ENCODE data around the gene BCKDHB. TPM values are rescaled to one million over a fixed set of nuclear protein-coding genes. Genes with fewer than 3 reads are reported as not detected.

The BCKDHB gene
- total and polyA plus RNA-seq, 2 of the 4 experiments (the other 2 are of a cell fraction): 11.2 to 11.8 TPM

- no peak overlapping the region for H3K18ac ChIP-seq (ENCODE audit: low read depth, low read length)
- no peak for ATAC-seq (ENCODE audit: low read depth)
- no peaks in the 10 kb centered on the region for H3K9me1 ChIP-seq (ENCODE audit: insufficient read depth, low read length)
- no TSS peak for BruUV-seq (replicated peaks)
- no peak for DNase-seq
- no peaks in the 10 kb centered on the region for H3K4me1 ChIP-seq (ENCODE audit: control insufficient read depth, insufficient read depth, low read length)
- no peak overlapping the region for H3K4me2 ChIP-seq (ENCODE audit: low read depth, low read length)
- H3K14ac ChIP-seq (replicated peaks; ENCODE audit: low read depth, low read length): no peak overlapping the region
- no peaks in the 10 kb centered on the region for H4K20me1 ChIP-seq (ENCODE audit: insufficient read depth, low read length)
- no peak overlapping the region for H2BK120ac ChIP-seq (ENCODE audit: low read depth, low read length)
- H3K4me3 ChIP-seq (ENCODE audit: insufficient read depth, low read depth, low read length): no peak overlapping the region
- H4K5ac ChIP-seq (ENCODE audit: low read depth, low read length): no peak overlapping the region
- H3K79me1 ChIP-seq (ENCODE audit: low read depth in 1 of 2, low read length in 2 of 2): no peaks in the 10 kb centered on the region
- dilution Hi-C loops (cut with HindIII; ENCODE audit: low sequenced_read_pairs, unreplicated experiment): no loop called here
- no peak overlapping the region for H4K8ac ChIP-seq (ENCODE audit: low read depth in 2 of 2, low read length in 2 of 2)
- intact Hi-C loops (cut with micrococcal nuclease): no loop called here
- H2AK5ac ChIP-seq (ENCODE audit: low read depth, low read length): no peak overlapping the region
- no peak overlapping the region for H2BK5ac ChIP-seq (ENCODE audit: low read depth, low read length, poor library complexity, severe bottlenecking)
- in situ Hi-C loops (cut with MboI; ENCODE audit: low sequenced_read_pairs): no loop called here
- no peak overlapping the region for H3K4ac ChIP-seq (ENCODE audit: low read depth, low read length)
- POLR2A ChIA-PET (ENCODE audit: unreplicated experiment): no interaction called here
- no peak overlapping the region for H3K23ac ChIP-seq (ENCODE audit: low read depth, low read length)
- no peak overlapping the region for H3K56ac ChIP-seq (ENCODE audit: extremely low read depth, insufficient read depth, low read length)
- H3K27ac ChIP-seq (ENCODE audit: insufficient read depth, low read length): no peak overlapping the region
- CTCF ChIA-PET: no interaction called here
- no peak overlapping the region for H2BK20ac ChIP-seq (ENCODE audit: low read depth, low read length)
- H2BK15ac ChIP-seq (ENCODE audit: low read depth, low read length): no peak overlapping the region
- no peak overlapping the region for H2AK9ac ChIP-seq (replicated peaks; ENCODE audit: low read depth, low read length, poor library complexity)
- 88% methylated on average over 2 of the region's 3 CpGs; no CpG with 5 or more reads in 1 of the 2 experiments for WGBS, 2 experiments (ENCODE audit: extremely low coverage in 2 of 2, insufficient read length in 1 of 2)
- TF ChIP-seq USF2 (IDR thresholded peaks at IDR 0.05; ENCODE audit: low read depth, low read length): no peak
- H2AFZ ChIP-seq (replicated peaks; ENCODE audit: low read length, poor library complexity): no peak overlapping the region
- no peaks in the 10 kb centered on the region for H3K36me3 ChIP-seq (ENCODE audit: control insufficient read depth, insufficient read depth, low read length)
- no peaks in the 10 kb centered on the region for H3K27me3 ChIP-seq (ENCODE audit: control insufficient read depth, insufficient read depth, low read length)
- H3K9ac ChIP-seq (ENCODE audit: low read depth, low read length): no peak overlapping the region
- no peak overlapping the region for H4K91ac ChIP-seq (ENCODE audit: insufficient read depth, low read depth, low read length)
- H3K9me3 ChIP-seq (ENCODE audit: control insufficient read depth, insufficient read depth, low read length): no peaks in the 10 kb centered on the region
These were observed 282.0 kb downstream of the BCKDHB start for GRCh38 chr6:80388507-80388906.

Other genes with a start within 250 kb of the BCKDHB start
- gene ELOVL4, start 159.1 kb upstream of the BCKDHB start, total RNA-seq (2012; rRNA removed): 2.3 and 5.0 TPM in 2 replicates
- gene ELOVL4, start 159.1 kb upstream of the BCKDHB start, polyA plus RNA-seq (2012; rRNA removed): 1.5 and 2.2 TPM in 2 replicates
- 21.5 and 35.3 TPM in 2 replicates for gene TTK, start 102.0 kb upstream of the BCKDHB start, total RNA-seq (2012; rRNA removed)
- 7.2 and 7.5 TPM in 2 replicates for gene TTK, start 102.0 kb upstream of the BCKDHB start, polyA plus RNA-seq (2012; rRNA removed)

Measured in IMR-90 (cell line).